GM21576 (cell line): Measurements from ENCODE around the gene LUC7L2.
"Not testable (repeated sequence)": the region's sequence is repeated elsewhere in the genome, so short reads cannot be mapped to it uniquely, and the experiment has no call there.

Experiments
- ATAC-seq: cut with Tn5 transposase; IDR thresholded peaks from one replicate; pipeline ENCODE4 v1.9.1; 2021; ENCODE audit warnings: mild to moderate bottlenecking, moderate library complexity; ENCODE audit not compliant: unreplicated experiment

LUC7L2 gene, protein sequence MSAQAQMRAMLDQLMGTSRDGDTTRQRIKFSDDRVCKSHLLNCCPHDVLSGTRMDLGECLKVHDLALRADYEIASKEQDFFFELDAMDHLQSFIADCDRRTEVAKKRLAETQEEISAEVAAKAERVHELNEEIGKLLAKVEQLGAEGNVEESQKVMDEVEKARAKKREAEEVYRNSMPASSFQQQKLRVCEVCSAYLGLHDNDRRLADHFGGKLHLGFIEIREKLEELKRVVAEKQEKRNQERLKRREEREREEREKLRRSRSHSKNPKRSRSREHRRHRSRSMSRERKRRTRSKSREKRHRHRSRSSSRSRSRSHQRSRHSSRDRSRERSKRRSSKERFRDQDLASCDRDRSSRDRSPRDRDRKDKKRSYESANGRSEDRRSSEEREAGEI

DNA sequence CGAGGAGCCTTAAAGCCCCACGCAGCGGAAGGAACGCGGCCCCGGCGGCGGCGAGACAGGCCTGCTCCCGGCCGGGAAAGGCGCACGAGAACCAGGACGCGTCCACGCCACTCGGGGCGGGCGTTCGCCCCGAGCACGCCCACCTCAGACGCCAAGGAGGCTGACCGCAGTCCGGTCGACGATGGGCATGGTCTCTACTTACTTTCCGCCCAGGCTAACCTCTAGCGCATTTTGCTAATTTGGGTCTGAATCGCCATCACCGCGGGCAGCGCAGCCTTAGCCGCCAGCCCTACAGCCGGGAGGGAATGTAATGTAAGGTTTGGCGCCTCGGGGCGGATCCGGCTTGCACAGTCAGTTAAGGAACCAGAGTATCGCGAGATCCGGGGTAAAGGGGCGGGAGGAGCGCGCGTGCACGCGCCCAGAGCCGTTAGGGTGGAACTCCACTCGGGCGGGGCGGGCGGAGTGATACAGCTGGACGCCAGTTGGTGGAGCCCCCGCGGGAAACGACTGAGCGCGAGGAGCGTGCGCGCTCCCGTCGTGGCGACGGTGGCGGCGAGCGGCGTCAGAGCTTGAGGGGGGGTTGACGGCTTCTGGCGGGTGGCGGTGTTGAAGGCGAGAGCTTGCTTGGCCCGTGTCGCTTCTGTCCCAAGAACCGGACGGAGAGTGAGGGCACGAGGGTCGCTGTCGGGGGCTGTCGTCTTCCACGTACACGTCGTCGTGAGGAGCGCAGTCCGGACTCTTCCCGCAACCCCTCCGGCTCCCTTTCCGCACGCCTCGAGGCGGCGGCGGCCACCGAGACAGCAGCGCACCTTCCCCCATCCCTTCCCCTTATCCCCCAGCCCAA is at the start of gene LUC7L2:
TSS of gene LUC7L2 (plus strand) at position 529 of the 844 bp plus-strand sequence. CDS start 368 bp downstream, outside the sequence.
- peak; percentile 64 for ATAC-seq

DNA sequence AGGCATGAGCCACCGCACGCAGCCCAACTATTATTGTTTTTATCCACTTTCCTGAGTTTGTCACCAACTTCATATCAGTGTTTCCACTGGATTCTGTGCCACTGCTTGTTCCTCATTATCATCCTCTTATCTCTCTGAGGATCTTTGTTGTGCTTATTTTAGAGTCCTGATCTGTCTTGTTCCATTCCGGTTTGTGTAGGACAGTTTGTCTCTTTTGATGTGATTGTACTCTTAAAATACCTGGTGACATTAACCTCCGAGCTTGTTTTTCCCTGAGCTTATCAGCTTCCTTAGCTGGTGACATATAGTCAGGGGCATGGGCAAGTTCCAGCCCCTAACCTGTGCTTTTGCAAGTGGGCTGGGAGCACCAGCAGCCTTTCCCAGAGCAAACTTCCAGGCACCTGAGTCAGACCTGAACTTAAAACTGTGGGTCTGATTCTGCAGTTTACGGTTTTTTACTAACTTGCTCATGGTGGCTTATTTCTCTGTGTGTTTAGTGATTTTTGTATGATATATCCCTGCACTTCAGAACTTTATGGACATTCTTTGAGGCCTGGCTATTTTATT is 41.7 kb upstream of the LUC7L2 start:
- no peak for ATAC-seq

DNA sequence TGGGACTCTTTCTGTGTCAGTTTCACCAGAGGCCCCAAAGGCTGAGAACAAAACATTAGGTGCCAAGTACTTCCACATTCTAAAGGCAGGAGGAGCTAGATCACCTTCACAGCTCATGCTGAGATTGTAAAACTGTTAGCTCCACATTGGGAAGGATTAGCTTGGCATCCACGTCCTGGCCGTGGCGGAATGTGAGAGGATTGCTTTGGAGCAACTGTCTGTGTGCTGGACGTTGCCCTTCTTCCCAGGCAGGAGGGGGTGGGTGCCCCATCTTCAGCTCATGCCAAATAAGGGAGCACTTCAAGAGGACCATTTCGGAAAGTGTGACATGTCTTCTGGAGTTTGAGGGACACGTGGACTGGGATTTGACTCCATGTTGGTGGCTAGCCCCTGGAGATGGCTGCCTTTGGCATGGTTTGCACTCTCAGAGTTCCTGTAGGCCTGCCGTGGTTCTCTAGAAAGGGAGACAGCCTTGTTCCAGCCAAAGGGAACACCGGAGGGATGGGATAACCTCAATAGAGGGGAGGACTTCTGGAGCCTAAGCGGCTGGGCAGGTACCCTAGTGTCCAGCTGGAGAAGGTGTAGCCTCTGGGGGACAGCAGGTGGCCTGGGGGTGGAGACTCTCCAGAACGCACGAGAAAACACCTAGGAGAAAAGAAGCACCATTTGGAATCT is 38.5 kb upstream of the LUC7L2 start:
- ATAC-seq, result no peak

DNA sequence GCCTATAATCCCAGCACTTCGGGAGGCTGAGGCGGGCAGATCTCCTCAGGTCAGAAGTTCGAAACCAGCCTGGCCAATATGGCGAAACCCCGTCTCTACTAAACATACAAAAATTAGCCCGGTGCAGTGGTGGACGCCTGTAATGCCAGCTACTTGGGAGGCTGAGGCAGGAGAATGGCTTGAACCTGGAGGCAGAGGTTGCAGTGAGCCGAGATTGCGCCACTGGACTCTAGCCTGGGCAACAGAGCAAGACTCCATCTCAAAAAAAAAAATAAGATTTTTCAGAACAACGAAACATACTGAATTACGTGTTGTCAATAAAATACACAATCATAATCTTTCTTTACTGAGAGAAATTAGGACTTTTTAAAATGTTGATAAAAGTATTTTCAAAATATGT is 35.0 kb upstream of the LUC7L2 start:
- ATAC-seq, result not testable (repeated sequence)

DNA sequence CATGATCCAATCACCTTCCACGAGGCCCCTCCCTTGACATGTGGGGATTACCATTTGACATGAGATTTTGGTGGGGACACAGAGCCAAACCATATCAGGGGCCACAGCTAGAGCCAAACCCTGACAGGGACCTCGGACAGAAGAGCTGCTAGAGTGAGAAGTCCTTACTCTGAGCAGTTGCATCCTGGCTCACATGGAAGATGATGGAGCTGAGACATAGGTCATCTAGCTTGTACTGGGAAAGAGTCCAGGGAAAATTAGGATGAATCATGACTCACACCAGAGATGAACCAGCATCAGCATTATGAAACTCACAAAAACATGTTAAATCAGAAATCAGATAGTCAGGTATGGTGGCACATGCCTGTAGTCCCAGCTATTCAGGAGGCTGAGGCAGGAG is 31.3 kb upstream of the LUC7L2 start:
- no peak for ATAC-seq

DNA sequence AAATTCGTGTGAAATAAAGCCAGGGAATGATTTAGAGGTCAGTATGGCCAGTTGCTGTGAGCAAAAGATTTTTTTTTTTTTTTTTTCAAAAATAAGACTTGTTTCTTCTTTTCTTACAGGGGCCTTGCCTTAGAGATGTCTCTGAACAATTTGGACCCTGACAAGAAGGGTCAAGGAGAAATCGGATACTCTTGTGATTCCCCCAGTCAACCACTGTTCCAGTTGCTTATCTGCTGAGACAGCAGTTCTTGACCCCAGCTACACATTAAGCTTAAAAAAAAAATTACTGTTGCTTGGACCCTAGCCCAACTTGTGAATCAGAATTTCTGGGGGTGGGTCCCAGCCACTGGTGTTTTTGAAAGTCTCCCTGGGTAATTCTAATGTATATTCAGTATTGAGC is 30.6 kb upstream of the LUC7L2 start:
- ATAC-seq, result no peak

DNA sequence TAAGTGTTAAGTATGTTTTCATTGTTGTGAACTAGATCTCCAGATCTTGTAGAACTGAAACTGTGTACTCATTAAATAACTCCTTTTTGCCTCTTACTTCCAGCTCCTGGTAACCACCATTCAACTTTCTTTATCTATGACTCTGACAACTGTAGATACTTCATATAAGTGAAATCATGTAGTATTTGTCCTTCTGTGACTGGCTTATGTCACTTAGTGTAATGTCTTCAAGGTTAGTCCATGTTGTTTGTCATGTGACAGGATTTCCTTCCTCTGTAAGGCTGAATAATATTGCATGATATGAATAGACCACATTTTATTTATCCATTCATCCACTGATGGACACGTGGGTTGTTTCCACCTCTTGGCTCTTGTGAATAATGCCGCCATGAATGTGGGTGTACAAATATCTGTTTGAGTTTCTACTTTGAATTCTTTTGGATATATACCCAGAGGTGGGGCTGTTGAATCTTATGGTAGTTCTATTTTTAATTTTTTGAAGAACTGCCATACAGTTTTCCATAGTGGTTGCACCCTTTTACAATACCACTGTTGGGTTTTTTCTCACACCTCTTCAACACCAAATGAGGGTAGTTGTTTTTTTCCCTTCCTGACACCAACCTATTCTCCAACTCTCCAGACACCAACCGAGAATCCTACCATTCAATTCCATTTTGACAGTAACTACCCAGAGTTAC is 29.2 kb upstream of the LUC7L2 start:
- no peak for ATAC-seq

DNA sequence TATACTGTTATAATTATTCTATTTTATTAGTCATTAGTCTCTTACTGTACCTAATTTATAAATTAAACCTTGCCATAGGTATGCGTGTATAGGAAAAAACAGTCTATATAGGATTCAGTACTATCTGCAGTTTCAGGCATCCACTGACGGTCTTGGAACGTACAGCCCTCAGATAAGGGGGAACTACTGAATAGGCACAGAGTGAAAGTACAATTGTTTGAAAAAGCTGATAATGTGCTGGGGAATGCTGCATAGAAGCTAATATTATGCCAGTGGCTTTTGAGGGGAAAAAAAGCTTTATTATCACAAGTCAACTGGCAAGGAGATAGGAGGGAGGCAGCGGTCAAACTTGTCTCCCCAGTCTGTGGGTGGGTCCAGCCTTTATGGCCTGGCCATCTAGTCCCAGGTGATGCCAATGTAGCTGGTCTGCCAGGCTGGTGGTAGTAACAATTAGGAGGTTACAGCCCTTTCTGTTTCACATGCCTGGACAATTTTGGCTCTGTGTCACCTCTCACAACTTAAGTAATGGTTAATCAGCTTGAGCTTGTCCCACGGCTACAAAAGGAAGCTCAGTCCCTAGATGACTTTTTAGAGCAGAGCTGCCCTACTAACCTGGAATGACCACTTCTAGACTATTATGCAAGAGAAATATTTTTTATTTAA is 26.9 kb upstream of the LUC7L2 start:
- no peak for ATAC-seq

DNA sequence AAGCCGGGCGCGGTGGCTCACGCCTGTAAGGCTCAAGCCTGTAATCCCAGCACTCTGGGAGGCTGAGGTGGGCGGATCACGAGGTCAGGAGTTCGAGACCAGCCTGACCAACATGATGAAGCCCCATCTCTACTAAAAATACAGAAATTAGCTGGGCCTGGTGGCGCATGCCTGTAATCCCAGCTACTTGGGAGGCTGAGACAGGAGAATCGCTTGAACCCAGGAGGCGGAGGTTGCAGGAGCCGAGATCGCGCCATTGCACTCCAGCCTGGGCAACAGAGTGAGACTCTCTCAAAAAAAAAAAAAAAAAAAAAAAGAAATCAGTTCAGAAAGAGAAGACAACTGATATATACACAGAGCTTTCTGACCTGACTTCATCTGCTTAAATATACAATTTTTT is 26.3 kb upstream of the LUC7L2 start:
- not testable (repeated sequence) for ATAC-seq

DNA sequence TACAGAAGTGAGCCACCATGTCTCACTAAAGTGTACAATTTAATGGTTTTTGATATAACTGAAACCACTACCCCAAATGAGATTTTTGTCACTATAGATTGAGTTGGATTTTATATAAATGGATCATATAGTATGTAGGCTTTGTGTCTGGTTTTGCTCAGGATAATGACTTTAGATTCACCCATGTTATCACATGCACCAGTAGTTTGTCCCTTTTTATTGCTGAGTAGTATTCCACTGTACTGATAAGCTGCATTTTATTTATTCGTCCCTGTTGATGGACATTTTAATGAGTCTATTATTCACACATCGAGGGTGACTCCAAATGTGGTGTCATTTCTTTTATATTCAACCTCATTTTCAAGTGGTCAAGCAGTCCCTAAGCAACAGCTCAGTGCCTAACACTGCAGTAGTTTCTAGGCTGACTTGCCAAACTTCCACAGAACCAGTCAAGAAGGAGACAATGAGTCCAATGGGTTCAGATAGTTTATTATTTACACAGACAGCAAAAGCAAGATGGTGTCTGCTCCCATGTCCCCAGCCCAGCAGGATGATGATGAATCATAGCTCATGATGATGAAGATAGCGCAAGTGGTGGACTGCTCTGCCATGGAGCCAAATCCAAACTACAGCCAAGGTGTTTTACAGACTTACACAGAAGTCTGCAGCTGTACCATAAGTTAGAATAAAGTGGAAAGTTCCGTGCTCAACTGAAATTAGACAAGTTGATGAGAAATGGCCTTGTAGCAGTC is 25.1 kb upstream of the LUC7L2 start:
- ATAC-seq, result no peak

DNA sequence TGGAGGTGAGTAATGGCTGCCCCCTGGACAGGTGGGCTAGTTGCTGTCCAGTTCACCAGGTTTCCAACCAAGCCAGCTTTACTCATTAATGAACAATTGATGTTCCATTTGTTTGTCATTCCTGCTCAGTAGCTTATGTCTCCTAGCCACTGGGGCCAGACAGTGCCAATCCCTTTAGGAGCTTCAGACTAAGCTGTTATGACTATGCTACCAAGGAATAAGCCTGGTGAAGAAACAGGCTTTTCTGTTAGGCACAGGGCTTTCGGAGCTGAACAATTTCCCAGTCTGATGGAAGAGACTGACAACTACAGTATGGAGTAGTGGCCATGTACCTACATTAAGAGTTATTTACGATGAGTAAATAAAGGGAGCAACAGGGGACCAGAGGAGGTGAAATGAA is 20.7 kb upstream of the LUC7L2 start:
- no peak for ATAC-seq

DNA sequence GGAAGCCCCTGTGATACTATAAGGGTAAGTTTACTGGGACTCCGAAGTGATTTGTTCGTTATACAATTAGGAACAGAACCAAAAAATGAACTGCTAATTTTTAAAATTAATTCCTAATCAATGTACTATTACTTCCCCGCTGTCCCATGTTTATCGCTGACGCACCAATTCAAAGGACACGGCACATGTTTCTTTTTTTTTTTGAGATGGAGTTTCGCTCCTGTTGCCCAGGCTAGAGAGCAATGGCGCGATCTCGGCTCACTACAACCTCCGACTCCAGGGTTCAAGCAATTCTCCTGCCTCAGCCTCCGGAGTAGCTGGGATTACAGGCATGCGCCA is 20.0 kb upstream of the LUC7L2 start:
- ATAC-seq, result no peak

DNA sequence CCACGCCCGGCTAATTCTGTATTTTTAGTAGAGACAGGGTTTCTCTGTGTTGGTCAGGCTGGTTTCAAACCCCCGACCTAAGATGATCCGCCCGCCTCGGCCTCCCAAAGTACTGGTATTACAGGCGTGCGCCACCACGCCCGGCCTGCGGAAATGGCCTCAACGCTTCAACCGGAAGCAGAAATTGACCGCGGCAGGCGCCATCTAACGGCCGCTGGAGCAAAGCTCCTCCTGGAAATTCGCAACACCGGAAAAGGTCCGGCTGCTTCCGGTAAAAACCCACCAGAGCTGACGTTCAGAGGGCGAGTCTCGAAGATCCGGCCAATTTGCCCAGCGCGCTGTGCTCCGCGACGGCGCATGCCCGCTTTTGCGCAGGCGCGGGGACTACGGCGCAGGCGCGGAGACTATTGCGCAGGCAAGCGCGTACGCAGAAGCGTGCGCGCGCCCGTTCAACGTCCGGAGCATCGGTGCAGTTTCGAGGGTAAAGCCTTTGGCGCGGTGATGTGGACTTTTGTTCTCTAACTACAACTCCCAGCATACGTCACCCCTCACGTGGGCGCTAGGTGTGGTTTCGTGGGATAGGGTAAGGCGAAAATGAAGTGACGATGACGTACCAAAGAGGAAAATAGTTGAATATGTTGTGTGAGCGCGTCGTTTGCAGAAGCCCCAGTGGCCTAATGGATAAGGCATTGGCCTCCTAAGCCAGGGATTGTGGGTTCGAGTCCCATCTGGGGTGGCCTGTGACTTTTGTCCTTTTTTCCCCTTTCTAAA is 19.5 kb upstream of the LUC7L2 start:
- ATAC-seq, result peak; percentile 83

DNA sequence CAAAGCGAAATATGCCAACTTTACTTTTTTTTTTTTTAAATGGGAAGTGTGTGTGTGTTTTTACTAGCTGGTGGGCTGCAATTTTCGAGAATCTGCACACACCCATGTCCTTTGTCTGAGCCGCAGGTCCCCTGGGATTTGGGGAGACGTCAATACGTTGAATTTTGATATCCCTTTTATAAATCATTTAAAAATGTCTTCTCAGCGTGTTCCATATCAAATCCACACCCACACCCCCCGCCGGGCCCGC is 19.0 kb upstream of the LUC7L2 start:
- no peak for ATAC-seq

DNA sequence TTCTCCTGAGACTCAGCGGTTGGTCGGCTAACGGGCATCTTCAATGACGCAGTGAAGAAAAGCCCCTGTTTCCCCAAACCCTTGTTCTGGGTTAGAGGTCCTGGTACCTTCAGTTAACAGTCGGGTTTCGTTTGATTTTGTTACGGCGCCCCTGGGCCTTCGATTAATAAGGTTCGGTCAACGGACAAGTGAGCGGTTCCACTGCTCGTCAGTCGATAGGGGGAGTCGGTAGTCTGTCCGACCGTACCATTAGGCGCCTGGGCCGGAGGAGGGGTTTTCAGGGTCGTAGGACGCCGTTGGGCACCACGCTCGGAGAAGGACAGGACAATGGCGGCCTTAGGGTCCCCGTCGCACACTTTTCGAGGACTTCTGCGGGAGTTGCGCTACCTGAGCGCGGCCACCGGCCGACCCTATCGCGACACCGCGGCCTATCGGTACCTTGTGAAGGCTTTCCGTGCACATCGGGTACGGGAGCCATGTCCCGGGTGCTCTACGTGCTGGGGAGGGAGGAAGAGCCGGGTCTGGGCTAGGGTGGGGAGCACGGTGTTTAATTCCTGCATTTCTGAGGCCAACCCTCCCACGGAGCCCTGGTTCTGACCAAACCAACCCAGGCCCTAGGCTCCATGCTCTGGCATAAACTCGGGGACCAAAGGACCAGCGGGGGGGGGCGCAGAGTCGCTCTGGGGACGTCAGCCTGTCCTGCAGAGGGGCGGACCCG is 18.5 kb upstream of the LUC7L2 start, which contains the start of gene FMC1:
TSS of gene FMC1 (plus strand) at position 280 of the 718 bp plus-strand sequence. CDS start at position 328, 48 bp downstream.
- peak; percentile 64 for ATAC-seq

DNA sequence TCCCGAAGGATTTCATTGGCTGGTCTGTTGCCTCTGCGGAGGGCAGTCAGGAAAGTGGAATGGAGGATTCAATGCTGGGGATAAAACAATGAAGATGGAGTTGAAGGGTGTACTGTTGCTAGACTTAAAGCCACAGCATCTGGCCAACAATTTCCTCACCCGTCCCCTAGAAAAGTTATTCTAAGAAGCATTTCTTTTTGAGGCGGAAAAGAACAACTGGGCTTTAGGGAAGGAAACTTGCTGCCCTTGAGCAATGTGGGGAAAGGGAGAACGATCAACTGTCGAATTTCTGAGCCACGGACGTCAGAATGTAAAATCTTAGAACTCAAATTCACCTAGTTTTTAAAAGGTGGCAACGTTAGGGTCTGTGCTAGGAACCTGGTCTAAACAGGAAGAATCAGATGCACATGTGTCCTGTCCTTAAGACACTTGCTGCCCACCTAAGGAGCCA is 17.9 kb upstream of the LUC7L2 start:
- no peak for ATAC-seq

DNA sequence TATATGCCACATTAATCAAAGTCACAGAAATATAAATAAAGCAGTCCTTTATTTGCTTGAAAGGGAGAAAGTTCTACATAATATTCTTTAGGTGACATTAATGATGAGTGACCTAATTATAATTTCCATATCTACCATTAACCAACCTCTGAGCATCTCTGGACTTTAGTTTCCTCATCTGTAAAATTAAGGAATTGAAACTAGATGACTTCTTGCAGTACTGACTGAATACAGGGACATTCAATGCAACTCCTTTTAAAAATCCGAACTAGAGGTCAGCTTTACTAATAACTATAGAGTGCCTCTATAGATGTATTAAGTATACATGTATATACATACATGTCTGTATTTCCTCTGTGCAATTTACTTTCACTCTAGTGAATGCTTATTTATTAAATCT is 14.7 kb upstream of the LUC7L2 start:
- ATAC-seq, result no peak

DNA sequence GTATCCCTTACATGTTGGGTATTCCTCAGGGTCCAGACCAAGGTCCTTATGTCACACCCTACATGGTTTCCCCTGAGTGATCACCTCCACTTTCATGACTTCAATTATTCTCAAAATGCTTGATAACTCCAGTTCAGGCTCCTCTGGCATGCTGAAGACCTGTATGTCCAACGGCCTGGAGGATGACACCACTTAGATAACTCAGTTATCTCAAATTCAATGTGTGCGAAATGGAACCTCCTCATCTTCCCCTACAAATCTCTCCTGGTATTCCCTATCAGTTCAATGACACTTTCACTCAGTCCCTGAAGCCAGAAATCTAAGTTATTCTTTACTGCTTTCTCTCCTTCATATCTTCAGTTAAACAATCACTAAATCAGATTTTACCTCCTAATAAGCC is 8.7 kb upstream of the LUC7L2 start:
- ATAC-seq, result no peak
